Neural progenitor cell (in vitro differentiated cells): ENCODE data around the gene KLRG1. TPM values are rescaled to one million over a fixed set of nuclear protein-coding genes. Genes with fewer than 3 reads are reported as not detected.

Experiments used
- DNase-seq: peaks from one replicate; pipeline ENCODE4 v3.0.0-alpha.2; 2016; ENCODE audit warnings: low spot score
- H2AFZ ChIP-seq: fragments of 200-600 bp; sonication (generic); replicated peaks from 2 replicates; pipeline ENCODE4 v1.6.1; 2016; ENCODE audit warnings: antibody characterized with exemption
- H3F3A ChIP-seq: fragments of 200-600 bp; sonication (generic); 2 replicates; pipeline ENCODE4 v1.6.1; 2016; ENCODE audit warnings: antibody characterized with exemption, low read depth
- H3K27ac ChIP-seq: fragments of 200-600 bp; sonication (generic); 2 replicates; pipeline ENCODE4 v1.5.1; 2016; ENCODE audit warnings: mild to moderate bottlenecking
- H3K27me3 ChIP-seq: fragments of 200-600 bp; sonication (generic); 2 replicates; pipeline ENCODE4 v1.6.1; 2016; ENCODE audit warnings: mild to moderate bottlenecking, moderate library complexity
- H3K36me3 ChIP-seq: fragments of 200-600 bp; sonication (generic); 2 replicates; pipeline ENCODE4 v1.5.1; 2016
- H3K4me1 ChIP-seq: fragments of 200-600 bp; sonication (generic); 2 replicates; pipeline ENCODE4 v1.6.1; 2016; ENCODE audit warnings: mixed run types
- H3K4me2 ChIP-seq: fragments of 200-600 bp; sonication (generic); 2 replicates; pipeline ENCODE4 v1.6.1; 2016
- H3K4me3 ChIP-seq: fragments of 200-600 bp; sonication (generic); 2 replicates; pipeline ENCODE4 v1.5.1; 2016
- H3K79me2 ChIP-seq: fragments of 200-600 bp; sonication (generic); 2 replicates; pipeline ENCODE4 v1.6.1; 2016; ENCODE audit warnings: low read depth
- H3K9ac ChIP-seq: fragments of 200-600 bp; sonication (generic); 2 replicates; pipeline ENCODE4 v1.6.1; 2016
- H3K9me3 ChIP-seq: fragments of 200-600 bp; sonication (generic); 2 replicates; pipeline ENCODE4 v1.5.1; 2016; ENCODE audit warnings: low read depth
- H4K20me1 ChIP-seq: fragments of 200-600 bp; sonication (generic); 2 replicates; pipeline ENCODE4 v1.6.1; 2016; ENCODE audit warnings: low read depth
- H3K27ac Mint-ChIP-seq: 3 replicates; pipeline ENCODE4 v1.8.0; 2021; ENCODE audit warnings: mixed read lengths
- H3K27me3 Mint-ChIP-seq: 2 replicates; pipeline ENCODE4 v1.8.0; 2022; ENCODE audit warnings: low read depth, mild to moderate bottlenecking, inconsistent platforms, moderate library complexity, mixed read lengths; ENCODE audit not compliant: insufficient read depth
- H3K36me3 Mint-ChIP-seq: 3 replicates; pipeline ENCODE4 v1.8.0; 2021; ENCODE audit warnings: mixed read lengths
- H3K4me1 Mint-ChIP-seq: 3 replicates; pipeline ENCODE4 v1.8.0; 2021; ENCODE audit warnings: mixed read lengths
- H3K4me3 Mint-ChIP-seq: 3 replicates; pipeline ENCODE4 v1.8.0; 2021; ENCODE audit warnings: mild to moderate bottlenecking, moderate library complexity, mixed read lengths
- H3K9me3 Mint-ChIP-seq: 3 replicates; pipeline ENCODE4 v1.8.0; 2020; ENCODE audit warnings: mixed read lengths
- EZH2 ChIP-seq: fragments of 200-600 bp; sonication (generic); IDR thresholded peaks from 2 replicates; pipeline ENCODE4 v1.6.1; 2017; ENCODE audit warnings: antibody characterized with exemption, mild to moderate bottlenecking, moderate library complexity
- total RNA-seq: library from RNA; depleted of rRNA; stranded (reverse); fragments of >200 nt; gene quantifications from 2 replicates; pipeline ENCODE4 v1.2.3, GENCODE V29; 2015; ENCODE audit warnings: low replicate concordance

Gene KLRG1
- total RNA-seq, 1 donor from 2014 or later, result 26.9 TPM

DNA sequence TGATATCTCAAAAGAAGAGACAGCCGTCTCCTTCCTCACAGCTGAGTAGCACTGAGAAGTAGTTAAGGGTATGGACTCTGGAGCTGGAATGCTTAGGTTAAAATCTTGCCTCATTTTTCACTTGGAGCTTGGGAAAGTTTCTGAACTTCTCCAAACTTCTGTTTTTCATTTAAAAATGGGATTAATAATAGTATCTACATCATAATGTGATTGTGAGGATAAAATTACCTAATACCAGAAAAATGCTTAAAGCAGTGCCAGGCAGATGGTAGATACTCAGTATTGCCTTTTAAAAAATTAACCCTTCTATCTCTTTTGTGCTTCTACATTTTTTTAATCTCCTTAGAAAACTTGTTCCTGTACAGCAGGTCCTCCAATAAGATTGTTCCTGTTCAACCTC is 63.3 kb downstream of the KLRG1 start:
- H3K9me3 ChIP-seq, result no peaks in the 10 kb centered on the region
- no peak overlapping the region for H3K27ac ChIP-seq
- H3K4me1 Mint-ChIP-seq, result peaks cover 2% of the 10 kb centered on the region
- H4K20me1 ChIP-seq, result no peaks in the 10 kb centered on the region
- no peak for TF ChIP-seq EZH2
- no peak overlapping the region for H3K4me2 ChIP-seq
- no peak overlapping the region for H3K27ac Mint-ChIP-seq
- H3K9me3 Mint-ChIP-seq, result no peaks in the 10 kb centered on the region
- no peaks in the 10 kb centered on the region for H3K4me1 ChIP-seq
- no peaks in the 10 kb centered on the region for H3K27me3 ChIP-seq
- no peak overlapping the region for H3K4me3 Mint-ChIP-seq
- no peak overlapping the region for H3K9ac ChIP-seq
- H3K36me3 ChIP-seq, result no peaks in the 10 kb centered on the region
- H3F3A ChIP-seq, result no peaks in the 10 kb centered on the region
- DNase-seq, result no peak
- no peak overlapping the region for H2AFZ ChIP-seq
- no peaks in the 10 kb centered on the region for H3K79me2 ChIP-seq
- H3K27me3 Mint-ChIP-seq, result peaks cover 2% of the 10 kb centered on the region
- no peak overlapping the region for H3K4me3 ChIP-seq
- no peaks in the 10 kb centered on the region for H3K36me3 Mint-ChIP-seq

Other genes starting within 250 kb of the KLRG1 start
- gene A2ML1, start 166.9 kb upstream of the KLRG1 start, total RNA-seq, result 0.15 and 0.43 TPM in 2 replicates
- 62.7 and 90.4 TPM in 2 replicates for gene PHC1, start 75.0 kb upstream of the KLRG1 start, total RNA-seq
- gene M6PR, start 39.9 kb upstream of the KLRG1 start, total RNA-seq, result 113 and 124 TPM in 2 replicates
- gene A2M, start 126.4 kb downstream of the KLRG1 start, total RNA-seq, result 0.03 TPM in 1 of 2 replicates, not detected in the other
- not detected in 2 replicates for gene PZP, start 218.8 kb downstream of the KLRG1 start, total RNA-seq